Ovary (tissue), 3 donors: ENCODE results near the gene MBNL2.

Source experiments
- EP300 ChIP-seq: sonication (generic); formaldehyde crosslinking; IDR thresholded peaks from one replicate; pipeline ENCODE4 v1.6.1; 2017; ENCODE audit warnings: antibody characterized with exemption
- POLR2A ChIP-seq: fragments of 450-650 bp; IDR thresholded peaks from one replicate; pipeline ENCODE4 v1.6.1; 2017; ENCODE audit warnings: antibody characterized with exemption, mild to moderate bottlenecking, moderate library complexity
- TF ChIP-seq, protein P1 (sequence below), 3 donors: fragments of 450-650 bp in 2 of 3; fragments of 200-600 bp in 1 of 3; IDR thresholded peaks; one replicate each; pipeline versions ENCODE4 v1.5.1 to v1.8.0; 2016 to 2022; ENCODE audit warnings: antibody characterized with exemption in 3 of 3, mild to moderate bottlenecking in 1 of 3
- donor health status: DM: no; HTN: no; CAD: no.

DNA sequence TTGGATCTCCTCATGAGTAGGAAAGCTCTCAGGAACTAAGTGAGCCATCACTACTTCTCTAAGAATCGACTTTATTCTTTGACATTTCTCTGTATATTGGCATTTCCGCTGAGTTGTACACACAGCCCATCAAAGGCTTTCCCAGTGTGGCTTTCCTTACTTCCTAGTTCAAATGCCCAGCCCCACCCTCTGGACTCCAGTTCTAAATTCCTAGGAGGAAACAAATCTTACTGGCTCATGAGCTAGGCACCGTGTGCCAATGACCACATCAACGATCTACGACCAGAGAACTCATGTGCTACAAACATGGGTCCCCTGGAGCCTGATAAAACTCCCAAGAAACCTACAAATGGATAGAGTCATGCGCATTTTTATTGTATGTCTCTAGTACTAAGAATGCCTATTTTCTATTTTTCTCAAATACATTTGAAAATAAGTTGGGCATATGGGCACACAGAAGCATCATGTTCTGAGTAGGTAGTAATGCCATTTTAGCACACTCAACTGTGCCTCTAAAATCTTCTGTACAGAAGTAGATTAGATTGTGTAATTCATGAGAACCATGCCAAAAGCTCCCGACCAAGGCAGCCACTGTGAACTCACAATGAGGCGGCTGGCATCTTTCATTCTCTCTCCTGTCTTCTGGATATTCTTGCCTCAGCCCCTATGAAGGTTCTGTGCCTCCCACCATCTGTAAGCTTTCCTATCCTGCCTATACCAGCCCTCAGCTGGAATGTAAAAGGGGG is 201.3 kb downstream of the MBNL2 start:
- TF ChIP-seq, protein P1, sequence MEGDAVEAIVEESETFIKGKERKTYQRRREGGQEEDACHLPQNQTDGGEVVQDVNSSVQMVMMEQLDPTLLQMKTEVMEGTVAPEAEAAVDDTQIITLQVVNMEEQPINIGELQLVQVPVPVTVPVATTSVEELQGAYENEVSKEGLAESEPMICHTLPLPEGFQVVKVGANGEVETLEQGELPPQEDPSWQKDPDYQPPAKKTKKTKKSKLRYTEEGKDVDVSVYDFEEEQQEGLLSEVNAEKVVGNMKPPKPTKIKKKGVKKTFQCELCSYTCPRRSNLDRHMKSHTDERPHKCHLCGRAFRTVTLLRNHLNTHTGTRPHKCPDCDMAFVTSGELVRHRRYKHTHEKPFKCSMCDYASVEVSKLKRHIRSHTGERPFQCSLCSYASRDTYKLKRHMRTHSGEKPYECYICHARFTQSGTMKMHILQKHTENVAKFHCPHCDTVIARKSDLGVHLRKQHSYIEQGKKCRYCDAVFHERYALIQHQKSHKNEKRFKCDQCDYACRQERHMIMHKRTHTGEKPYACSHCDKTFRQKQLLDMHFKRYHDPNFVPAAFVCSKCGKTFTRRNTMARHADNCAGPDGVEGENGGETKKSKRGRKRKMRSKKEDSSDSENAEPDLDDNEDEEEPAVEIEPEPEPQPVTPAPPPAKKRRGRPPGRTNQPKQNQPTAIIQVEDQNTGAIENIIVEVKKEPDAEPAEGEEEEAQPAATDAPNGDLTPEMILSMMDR (IDR thresholded peaks at IDR 0.05): no peak
- TF ChIP-seq EP300 (no peak), POLR2A (no peak)
